ENCODE measurements around the gene RPL31.

RPL31 gene

GRCh38 chr2:100975521-100975785, 26.6 kb upstream of the RPL31 start:
- H3K4me1 ChIP-seq (ENCODE audit: control extremely low read depth in 1 of 4, control insufficient read depth in 4 of 4, insufficient read depth in 4 of 4, low read length in 3 of 4), result no peaks in the 10 kb centered on the region
- POLR2A ChIA-PET, result no interaction called here
- CTCF ChIA-PET, result no interaction called here

GRCh38 chr2:100976061-100976460, 26.0 kb upstream of the RPL31 start:
- 98% methylated on average over 6 of the region's 6 CpGs for WGBS (ENCODE audit: insufficient coverage)
- H3K27ac ChIP-seq (ENCODE audit: insufficient read depth in 1 of 2, low read depth in 1 of 2, low read length in 2 of 2, poor library complexity in 1 of 2, severe bottlenecking in 2 of 2), result no peak overlapping the region
- ChIA-PET CTCF (interaction anchor here (1.1 kb wide), 1 partner anchor 10 kb away, joined by 3 read pairs; no protein-coding TSS in a partner anchor), POLR2A (no interaction called here)
- H3K9me3 ChIP-seq (ENCODE audit: control extremely low read depth in 1 of 5, control insufficient read depth in 4 of 5, insufficient read depth in 2 of 5, low read depth in 1 of 5, low read length in 4 of 5), result no peaks in the 10 kb centered on the region
- no peaks in the 10 kb centered on the region for H3K36me3 ChIP-seq (ENCODE audit: control insufficient read depth in 4 of 4, insufficient read depth in 4 of 4, low read length in 3 of 4)
- H3K27me3 ChIP-seq (replicated peaks in 2 of 5; ENCODE audit: control insufficient read depth in 4 of 5, insufficient read depth in 5 of 5, low read length in 4 of 5), result peaks cover 0 to 10% (median 5%) of the 10 kb centered on the region in 5 experiments
- H3K4me1 ChIP-seq (ENCODE audit: control extremely low read depth in 1 of 4, control insufficient read depth in 4 of 4, insufficient read depth in 4 of 4, low read length in 3 of 4), result no peaks in the 10 kb centered on the region
- DNase-seq, result no peak
- H3K4me3 ChIP-seq (ENCODE audit: control insufficient read depth in 1 of 7, extremely low read depth in 1 of 7, insufficient read depth in 4 of 7, low read depth in 2 of 7, low read length in 6 of 7), result no peak overlapping the region

More at GRCh38 chr2:100975521-100975785, 26.6 kb upstream of the RPL31 start:
- Histone ChIP-seq H3K9me3 (ENCODE audit: control extremely low read depth in 1 of 5, control insufficient read depth in 4 of 5, insufficient read depth in 2 of 5, low read depth in 1 of 5, low read length in 4 of 5) (no peaks in the 10 kb centered on the region), H3K4me3 (ENCODE audit: control insufficient read depth in 1 of 7, extremely low read depth in 1 of 7, insufficient read depth in 4 of 7, low read depth in 2 of 7, low read length in 6 of 7) (no peak overlapping the region), H3K27me3 (replicated peaks in 2 of 5; ENCODE audit: control insufficient read depth in 4 of 5, insufficient read depth in 5 of 5, low read length in 4 of 5) (peaks cover 0 to 10% (median 5%) of the 10 kb centered on the region in 5 experiments), H3K36me3 (ENCODE audit: control insufficient read depth in 4 of 4, insufficient read depth in 4 of 4, low read length in 3 of 4) (no peaks in the 10 kb centered on the region), H3K27ac (ENCODE audit: insufficient read depth in 1 of 2, low read depth in 1 of 2, low read length in 2 of 2, poor library complexity in 1 of 2, severe bottlenecking in 2 of 2) (no peak overlapping the region)
- DNase-seq, result no peak
- WGBS (ENCODE audit: insufficient coverage), result 94% methylated on average over 6 of the region's 7 CpGs

GRCh38 chr2:100976645-100977391, 25.3 kb upstream of the RPL31 start:
- 90% methylated on average over 19 of the region's 19 CpGs for WGBS (ENCODE audit: insufficient coverage)
- ChIA-PET POLR2A (no interaction called here), CTCF (interaction anchor here (1.0 to 1.1 kb wide), 2 partner anchors 9 to 10 kb away, joined by 3 read pairs; no protein-coding TSS in a partner anchor)
- Histone ChIP-seq H3K27ac (ENCODE audit: insufficient read depth in 1 of 2, low read depth in 1 of 2, low read length in 2 of 2, poor library complexity in 1 of 2, severe bottlenecking in 2 of 2) (no peak overlapping the region), H3K27me3 (replicated peaks in 2 of 5; ENCODE audit: control insufficient read depth in 4 of 5, insufficient read depth in 5 of 5, low read length in 4 of 5) (peaks cover 0 to 9% (median 5%) of the 10 kb centered on the region in 5 experiments), H3K36me3 (ENCODE audit: control insufficient read depth in 4 of 4, insufficient read depth in 4 of 4, low read length in 3 of 4) (no peaks in the 10 kb centered on the region), H3K4me3 (ENCODE audit: control insufficient read depth in 1 of 7, extremely low read depth in 1 of 7, insufficient read depth in 4 of 7, low read depth in 2 of 7, low read length in 6 of 7) (no peak overlapping the region), H3K4me1 (ENCODE audit: control extremely low read depth in 1 of 4, control insufficient read depth in 4 of 4, insufficient read depth in 4 of 4, low read length in 3 of 4) (no peaks in the 10 kb centered on the region), H3K9me3 (ENCODE audit: control extremely low read depth in 1 of 5, control insufficient read depth in 4 of 5, insufficient read depth in 2 of 5, low read depth in 1 of 5, low read length in 4 of 5) (no peaks in the 10 kb centered on the region)
- no peak for DNase-seq

GRCh38 chr2:100977511-100977910, 24.6 kb upstream of the RPL31 start:
- no peak overlapping the region for H3K4me3 ChIP-seq (ENCODE audit: control insufficient read depth in 1 of 7, extremely low read depth in 1 of 7, insufficient read depth in 4 of 7, low read depth in 2 of 7, low read length in 6 of 7)
- CTCF ChIA-PET, result interaction anchor here (0.6 to 1.0 kb wide), 2 partner anchors 10 to 14 kb away, joined by 3 read pairs; no protein-coding TSS in a partner anchor
- 96% methylated on average over 10 of the region's 12 CpGs for WGBS (ENCODE audit: insufficient coverage)
- H3K27me3 ChIP-seq (replicated peaks in 2 of 5; ENCODE audit: control insufficient read depth in 4 of 5, insufficient read depth in 5 of 5, low read length in 4 of 5), result peaks cover 0 to 6% (median 2%) of the 10 kb centered on the region in 5 experiments
- H3K27ac ChIP-seq (ENCODE audit: insufficient read depth in 1 of 2, low read depth in 1 of 2, low read length in 2 of 2, poor library complexity in 1 of 2, severe bottlenecking in 2 of 2), result no peak overlapping the region
- no peaks in the 10 kb centered on the region for H3K4me1 ChIP-seq (ENCODE audit: control extremely low read depth in 1 of 4, control insufficient read depth in 4 of 4, insufficient read depth in 4 of 4, low read length in 3 of 4)
- POLR2A ChIA-PET, result no interaction called here
- DNase-seq, result no peak
- no peaks in the 10 kb centered on the region for H3K9me3 ChIP-seq (ENCODE audit: control extremely low read depth in 1 of 5, control insufficient read depth in 4 of 5, insufficient read depth in 2 of 5, low read depth in 1 of 5, low read length in 4 of 5)
- no peaks in the 10 kb centered on the region for H3K36me3 ChIP-seq (ENCODE audit: control insufficient read depth in 4 of 4, insufficient read depth in 4 of 4, low read length in 3 of 4)

- 85% methylated on average over 16 of the region's 16 CpGs for WGBS (ENCODE audit: insufficient coverage)
- ChIA-PET POLR2A (no interaction called here), CTCF (no interaction called here)
- Histone ChIP-seq H3K4me1 (ENCODE audit: control extremely low read depth in 1 of 4, control insufficient read depth in 4 of 4, insufficient read depth in 4 of 4, low read length in 3 of 4) (no peaks in the 10 kb centered on the region), H3K27ac (ENCODE audit: insufficient read depth in 1 of 2, low read depth in 1 of 2, low read length in 2 of 2, poor library complexity in 1 of 2, severe bottlenecking in 2 of 2) (no peak overlapping the region), H3K9me3 (ENCODE audit: control extremely low read depth in 1 of 5, control insufficient read depth in 4 of 5, insufficient read depth in 2 of 5, low read depth in 1 of 5, low read length in 4 of 5) (no peaks in the 10 kb centered on the region), H3K36me3 (ENCODE audit: control insufficient read depth in 4 of 4, insufficient read depth in 4 of 4, low read length in 3 of 4) (no peaks in the 10 kb centered on the region), H3K27me3 (replicated peaks in 2 of 5; ENCODE audit: control insufficient read depth in 4 of 5, insufficient read depth in 5 of 5, low read length in 4 of 5) (peaks cover 0 to 6% (median 0%) of the 10 kb centered on the region in 5 experiments), H3K4me3 (ENCODE audit: control insufficient read depth in 1 of 7, extremely low read depth in 1 of 7, insufficient read depth in 4 of 7, low read depth in 2 of 7, low read length in 6 of 7) (no peak overlapping the region)
- DNase-seq, result no peak
Measured at GRCh38 chr2:100978582-100979191, 23.4 kb upstream of the RPL31 start.

- 99% methylated on average over 9 of the region's 12 CpGs for WGBS (ENCODE audit: insufficient coverage)
- Histone ChIP-seq H3K4me3 (ENCODE audit: control insufficient read depth in 1 of 7, extremely low read depth in 1 of 7, insufficient read depth in 4 of 7, low read depth in 2 of 7, low read length in 6 of 7) (no peak overlapping the region), H3K36me3 (ENCODE audit: control insufficient read depth in 4 of 4, insufficient read depth in 4 of 4, low read length in 3 of 4) (no peaks in the 10 kb centered on the region), H3K9me3 (ENCODE audit: control extremely low read depth in 1 of 5, control insufficient read depth in 4 of 5, insufficient read depth in 2 of 5, low read depth in 1 of 5, low read length in 4 of 5) (no peaks in the 10 kb centered on the region), H3K27me3 (replicated peaks in 2 of 5; ENCODE audit: control insufficient read depth in 4 of 5, insufficient read depth in 5 of 5, low read length in 4 of 5) (peaks cover 0 to 5% (median 0%) of the 10 kb centered on the region in 5 experiments), H3K27ac (ENCODE audit: insufficient read depth in 1 of 2, low read depth in 1 of 2, low read length in 2 of 2, poor library complexity in 1 of 2, severe bottlenecking in 2 of 2) (no peak overlapping the region), H3K4me1 (ENCODE audit: control extremely low read depth in 1 of 4, control insufficient read depth in 4 of 4, insufficient read depth in 4 of 4, low read length in 3 of 4) (no peaks in the 10 kb centered on the region)
- ChIA-PET CTCF (no interaction called here), POLR2A (no interaction called here)
- DNase-seq, result no peak
Measured at GRCh38 chr2:100980046-100980445, 22.0 kb upstream of the RPL31 start.

GRCh38 chr2:100981011-100981410, 21.1 kb upstream of the RPL31 start:
- Histone ChIP-seq H3K36me3 (ENCODE audit: control insufficient read depth in 4 of 4, insufficient read depth in 4 of 4, low read length in 3 of 4) (no peaks in the 10 kb centered on the region), H3K4me3 (ENCODE audit: control insufficient read depth in 1 of 7, extremely low read depth in 1 of 7, insufficient read depth in 4 of 7, low read depth in 2 of 7, low read length in 6 of 7) (no peak overlapping the region)
- WGBS (ENCODE audit: insufficient coverage), result 100% methylated on average over 1 of the region's 2 CpGs

More at GRCh38 chr2:100981011-100981410, 21.1 kb upstream of the RPL31 start:
- CTCF ChIA-PET, result no interaction called here
- no peak overlapping the region for H3K27ac ChIP-seq (ENCODE audit: insufficient read depth in 1 of 2, low read depth in 1 of 2, low read length in 2 of 2, poor library complexity in 1 of 2, severe bottlenecking in 2 of 2)
- no peaks in the 10 kb centered on the region for H3K9me3 ChIP-seq (ENCODE audit: control extremely low read depth in 1 of 5, control insufficient read depth in 4 of 5, insufficient read depth in 2 of 5, low read depth in 1 of 5, low read length in 4 of 5)
- POLR2A ChIA-PET, result no interaction called here
- peaks cover 0 to 5% (median 0%) of the 10 kb centered on the region in 5 experiments for H3K27me3 ChIP-seq (replicated peaks in 2 of 5; ENCODE audit: control insufficient read depth in 4 of 5, insufficient read depth in 5 of 5, low read length in 4 of 5)
- no peaks in the 10 kb centered on the region for H3K4me1 ChIP-seq (ENCODE audit: control extremely low read depth in 1 of 4, control insufficient read depth in 4 of 4, insufficient read depth in 4 of 4, low read length in 3 of 4)
- DNase-seq, result no peak
